Fibroblast of skin of right quadriceps (primary cell): ENCODE results near the gene SERTAD2.

ENCODE experiments used
- DNase-seq: peaks from one replicate; pipeline ENCODE4 v3.0.0-alpha.2; 2013

The SERTAD2 gene

DNA sequence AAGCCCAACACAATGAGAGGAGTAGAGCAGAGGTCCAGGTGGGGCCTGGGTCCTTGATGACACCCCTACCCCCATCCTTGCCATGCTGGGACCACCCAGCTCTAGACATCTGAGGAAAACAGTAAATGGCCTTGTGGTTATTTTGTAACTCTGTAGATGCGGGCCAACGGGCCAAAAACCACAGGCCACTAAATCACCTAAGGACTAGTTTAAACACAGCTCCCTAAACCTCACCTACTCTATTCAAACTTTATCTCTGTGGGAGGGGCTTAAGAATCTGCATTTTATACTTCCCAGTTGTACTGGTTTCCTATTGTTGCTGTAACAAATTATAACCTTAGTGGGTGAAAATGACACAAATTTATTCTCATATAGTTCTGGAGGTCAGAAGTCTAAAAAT lies 19.0 kb upstream of the SERTAD2 start:
- no peak for DNase-seq

DNA sequence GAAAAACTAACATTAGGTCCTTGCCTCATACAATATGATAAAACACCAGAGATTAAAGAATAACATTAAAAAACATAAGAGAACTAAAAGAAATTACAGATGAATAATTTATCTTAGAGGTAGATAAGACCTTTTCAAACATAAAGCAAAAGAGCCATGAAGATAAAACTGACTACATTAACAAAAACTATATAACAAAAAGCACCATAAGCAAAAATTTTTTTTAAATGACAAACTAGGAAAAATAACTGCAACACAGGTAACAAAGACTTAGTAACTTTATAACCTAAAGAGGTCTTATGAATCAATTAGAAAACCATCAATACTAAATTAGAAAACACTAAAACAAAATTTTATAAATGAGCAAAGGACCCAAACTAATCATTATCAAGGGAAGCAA lies 16.3 kb upstream of the SERTAD2 start:
- no peak for DNase-seq

DNA sequence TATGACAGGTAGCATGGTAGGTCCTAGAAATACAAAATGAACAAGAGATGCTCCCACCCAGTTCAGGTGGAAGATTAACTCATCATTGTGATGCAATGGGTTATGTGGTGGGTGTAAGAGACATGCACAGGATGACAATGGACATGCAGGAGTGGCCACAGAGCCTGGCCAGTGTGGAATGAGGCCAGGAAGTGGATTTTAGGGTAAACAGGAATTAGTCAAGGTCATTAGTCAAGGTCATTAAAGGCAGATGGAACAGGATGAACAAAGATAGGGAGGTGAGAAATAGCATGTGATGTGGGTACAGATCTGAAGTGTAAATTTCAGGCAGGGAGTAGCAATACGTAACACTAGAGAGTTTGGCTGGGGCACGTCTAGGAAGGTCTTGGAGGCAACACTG lies 15.6 kb upstream of the SERTAD2 start:
- no peak for DNase-seq

DNA sequence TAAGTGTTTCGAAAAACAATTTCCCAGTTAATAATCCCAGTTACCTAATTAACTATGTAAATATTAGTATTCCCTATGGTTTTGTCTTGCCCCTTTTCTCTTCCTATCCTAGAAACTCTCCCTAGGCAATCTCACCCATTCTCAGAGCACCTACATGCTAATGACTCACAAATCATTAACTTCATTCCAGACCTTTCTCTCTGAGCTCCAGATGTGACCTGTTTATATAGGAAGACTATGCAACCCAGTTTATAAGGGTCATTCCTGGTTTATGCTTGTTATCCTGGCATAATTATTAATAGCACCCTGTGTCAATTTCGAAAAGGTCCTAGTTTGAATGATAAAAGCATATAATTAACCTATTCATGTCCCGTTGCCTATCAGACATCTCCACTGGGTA lies 14.8 kb upstream of the SERTAD2 start:
- DNase-seq, result no peak

DNA sequence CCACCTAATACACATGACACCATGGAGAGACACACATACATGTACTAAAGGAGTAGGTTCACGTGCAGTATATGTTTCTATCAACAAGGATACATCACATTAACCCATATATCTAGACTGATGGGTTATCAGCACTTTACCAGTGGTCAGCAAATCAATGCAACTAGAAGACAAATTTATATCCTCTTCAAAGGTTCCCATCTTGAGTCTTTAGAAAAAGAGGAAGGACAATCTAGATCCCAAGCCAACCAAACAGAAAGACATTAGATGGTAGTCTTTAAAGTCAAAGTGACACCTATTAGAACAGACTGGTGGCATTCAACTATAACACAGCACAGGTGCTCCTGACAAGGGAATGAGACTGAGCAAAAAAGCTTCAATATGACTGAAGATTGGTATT lies 13.8 kb upstream of the SERTAD2 start:
- DNase-seq, result no peak

DNA sequence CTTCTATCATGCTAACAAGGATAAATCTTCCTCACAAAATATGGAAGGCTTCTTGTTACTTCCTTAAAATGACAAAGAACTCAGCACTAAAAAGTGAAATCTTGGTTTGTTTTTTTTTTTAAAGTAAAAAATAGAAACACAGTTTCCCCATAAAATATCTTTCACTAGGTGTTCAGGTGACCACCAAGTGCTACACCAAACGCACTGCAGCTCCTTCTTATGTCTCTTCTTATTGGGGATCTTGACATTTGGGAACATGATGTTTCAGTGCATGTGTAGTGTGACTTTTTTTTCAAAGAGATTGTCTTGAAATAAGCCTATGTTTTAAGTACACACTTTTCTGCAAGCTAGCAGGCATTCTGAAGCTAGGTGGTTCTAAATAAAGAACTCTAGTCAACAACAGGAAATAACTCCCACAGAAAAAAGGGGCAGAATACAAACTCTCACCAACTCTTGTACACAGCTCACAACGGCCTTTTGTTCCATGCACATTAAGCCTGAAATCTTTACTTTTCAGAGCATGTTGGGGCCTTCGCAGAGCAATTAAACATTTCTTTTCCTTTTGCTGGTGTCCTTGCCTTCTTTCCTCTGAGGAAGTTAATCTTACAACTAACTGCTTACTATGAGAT lies 13.2 kb upstream of the SERTAD2 start:
- no peak for DNase-seq

DNA sequence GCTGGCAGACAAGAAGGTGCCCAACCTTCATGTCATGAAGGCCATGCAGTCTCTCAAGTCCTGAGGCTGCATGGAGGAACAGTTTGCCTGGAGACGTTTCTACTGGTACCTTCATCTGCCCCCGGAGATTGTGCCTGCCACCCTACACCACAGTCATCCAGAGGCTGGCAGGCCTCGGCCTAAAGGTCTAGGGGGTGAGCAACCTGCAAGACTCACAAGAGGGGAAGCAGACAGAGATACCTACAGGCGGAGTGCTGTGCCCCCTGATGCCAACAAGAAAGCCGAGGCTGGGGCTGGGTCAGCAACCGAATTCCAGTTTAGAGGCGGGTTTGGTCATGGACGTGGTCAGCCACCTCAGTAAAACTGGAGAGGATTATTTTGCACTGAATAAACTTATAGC lies 12.0 kb upstream of the SERTAD2 start:
- DNase-seq, result no peak

DNA sequence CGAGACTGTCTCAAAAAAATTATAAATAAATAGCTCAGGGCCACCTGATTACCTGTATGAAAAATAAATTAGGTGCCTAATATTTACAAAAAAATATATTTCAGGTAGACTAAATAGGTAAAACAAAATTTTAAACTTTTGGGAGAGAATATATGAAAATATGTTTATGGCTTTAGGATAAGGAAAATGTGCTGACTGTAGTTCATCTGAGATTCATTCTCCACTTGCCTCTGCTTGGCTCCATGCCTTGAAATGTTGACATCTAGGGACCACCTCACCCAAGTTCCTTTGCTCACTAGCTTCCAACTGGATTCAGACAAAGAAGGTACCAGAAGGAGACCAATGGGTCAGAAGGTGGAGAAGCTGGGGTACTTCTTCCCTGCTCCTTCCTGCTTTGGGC lies 9.7 kb upstream of the SERTAD2 start:
- no peak for DNase-seq

DNA sequence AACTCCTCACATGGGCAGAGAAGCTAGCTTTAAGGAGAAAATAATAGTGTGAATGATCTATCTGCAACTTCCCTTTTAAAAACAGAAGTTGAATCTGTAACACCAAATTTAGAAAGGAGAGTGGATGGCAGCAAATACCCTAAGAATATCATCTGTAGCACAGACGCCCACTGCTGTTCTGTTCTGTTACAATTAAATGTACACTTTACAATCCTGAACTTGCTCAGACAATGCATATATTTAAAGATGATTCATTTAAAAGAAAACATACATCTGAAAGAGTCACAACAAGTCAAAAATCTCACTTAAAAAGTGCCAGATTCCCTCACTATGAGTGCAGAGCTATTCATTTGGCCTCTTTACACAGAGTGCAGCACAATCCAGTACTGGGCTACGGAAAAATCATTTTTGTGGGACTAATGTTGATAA lies 8.0 kb upstream of the SERTAD2 start:
- DNase-seq, result peak; percentile 50

DNA sequence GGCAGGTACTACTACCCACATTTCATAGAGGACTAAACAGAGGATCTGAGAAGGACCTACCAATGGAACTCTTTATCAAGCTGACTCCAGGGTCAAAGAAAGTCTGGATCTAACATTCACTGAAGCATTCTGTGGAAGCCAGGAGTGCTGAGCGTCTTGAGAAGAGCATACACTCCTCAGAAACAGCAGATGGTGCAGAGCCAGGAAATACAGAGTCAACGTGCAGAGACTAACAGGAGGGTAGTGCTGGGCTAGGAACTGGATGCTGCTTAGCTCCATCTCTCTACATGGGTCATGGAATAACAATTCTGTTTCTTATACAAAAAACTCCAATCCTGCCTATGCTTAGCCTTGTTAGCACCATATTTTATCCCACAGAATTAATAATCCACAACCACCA lies 5.5 kb upstream of the SERTAD2 start:
- DNase-seq, result no peak

DNA sequence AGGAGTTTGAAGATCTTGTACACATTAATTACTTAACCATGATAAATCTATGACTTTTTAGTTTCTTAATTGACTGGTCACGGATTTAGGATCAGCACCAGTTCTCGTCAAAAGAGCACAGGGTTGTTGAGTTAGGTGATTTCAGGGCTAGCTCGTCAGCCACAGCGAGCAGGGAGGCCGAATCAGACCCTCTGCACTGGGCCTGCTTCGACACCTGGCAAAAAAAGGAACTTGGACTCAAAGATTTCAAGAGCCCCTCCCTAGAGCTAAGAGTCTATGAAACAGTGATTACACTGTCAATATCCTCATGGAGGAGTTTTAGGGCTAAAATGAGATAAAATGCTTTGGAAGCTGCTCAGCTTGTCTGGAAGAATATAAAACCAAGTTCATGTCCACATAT lies 4.6 kb upstream of the SERTAD2 start:
- no peak for DNase-seq

DNA sequence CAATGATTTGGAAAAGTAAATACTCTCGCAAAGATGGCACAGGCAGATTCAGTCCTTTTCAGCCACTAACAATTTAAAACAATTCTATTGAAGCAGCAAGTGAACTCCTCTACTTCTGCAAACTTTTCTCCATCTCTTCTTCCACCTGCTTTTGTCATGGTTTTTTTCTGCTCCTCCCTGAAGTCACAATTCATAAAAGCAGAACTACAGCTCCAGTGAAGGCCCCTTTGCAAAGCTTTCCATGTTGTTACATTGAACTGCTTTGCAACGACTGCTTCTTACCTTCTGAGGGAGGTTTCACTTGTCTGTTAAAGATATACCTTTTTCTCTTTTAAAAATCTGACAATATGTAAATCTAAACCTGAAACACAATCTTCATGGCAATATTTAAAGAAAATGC lies 3.7 kb upstream of the SERTAD2 start:
- DNase-seq, result no peak

DNA sequence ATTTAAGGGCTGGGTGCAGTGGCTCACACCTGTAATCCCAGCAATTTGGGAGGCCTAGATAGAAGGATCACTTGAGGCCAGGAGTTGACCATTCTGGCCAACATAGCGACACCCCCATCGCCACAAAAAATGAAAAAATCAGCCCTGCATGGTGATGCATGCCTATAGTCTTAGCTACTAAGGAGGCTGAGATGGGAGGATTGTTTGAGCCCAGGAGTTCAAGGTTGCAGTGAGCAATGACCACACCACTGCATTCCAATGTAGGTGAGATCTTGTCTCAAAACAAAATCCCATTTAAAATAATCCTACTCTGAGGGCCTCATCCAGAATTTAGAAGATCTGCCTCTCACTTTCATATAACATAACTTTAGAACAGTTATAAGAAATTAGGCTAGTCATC lies 2.7 kb upstream of the SERTAD2 start:
- DNase-seq, result no peak

DNA sequence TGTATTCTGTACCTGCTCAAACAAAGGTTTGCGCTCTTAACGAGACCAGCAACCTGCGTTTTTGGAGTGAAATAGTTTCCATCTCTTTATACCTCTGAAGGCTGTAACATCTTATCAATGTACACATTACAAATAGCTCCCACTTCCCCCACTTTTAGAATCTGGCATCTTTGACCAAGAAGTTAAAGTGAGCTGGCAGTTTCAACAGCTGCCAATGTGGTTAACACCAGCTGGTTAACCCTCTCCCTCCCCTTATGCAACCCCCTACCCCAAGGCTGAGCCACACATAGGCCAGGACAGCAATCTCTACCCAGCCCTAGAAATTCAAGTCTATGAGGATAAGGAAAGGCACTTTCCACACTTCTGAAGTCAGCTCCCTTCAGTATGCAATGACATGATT lies 2.2 kb upstream of the SERTAD2 start:
- no peak for DNase-seq

DNA sequence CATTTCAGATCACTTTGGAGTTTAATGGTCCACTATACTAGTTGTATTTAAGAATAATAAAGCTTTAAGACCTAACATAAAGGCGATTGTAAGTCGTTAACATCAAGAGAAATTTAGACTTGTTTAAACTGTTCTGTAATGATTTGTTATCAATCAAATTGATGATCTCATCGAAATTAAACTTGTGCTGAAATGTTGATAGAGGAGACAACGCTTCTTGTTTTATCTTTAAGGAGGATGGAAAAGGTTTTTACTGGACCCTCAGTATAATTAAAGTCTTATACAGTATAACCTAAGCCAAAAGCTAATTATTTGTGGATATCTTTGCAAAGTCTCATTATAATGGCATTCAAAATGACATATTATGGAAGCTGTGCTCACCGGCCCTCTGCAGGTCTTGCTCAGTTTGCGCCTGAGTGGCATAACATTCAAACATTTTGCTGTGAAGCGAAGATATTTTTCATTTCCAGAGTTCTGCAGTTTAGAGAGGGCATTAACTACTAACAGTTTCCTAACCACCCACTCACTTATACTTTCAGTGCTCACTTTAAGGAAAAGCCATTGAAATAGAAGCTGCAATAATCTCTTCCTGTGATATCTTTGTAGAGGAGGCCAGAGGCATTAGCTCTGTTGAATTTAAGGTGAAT lies 1.4 kb upstream of the SERTAD2 start:
- peak; percentile 52 for DNase-seq

DNA sequence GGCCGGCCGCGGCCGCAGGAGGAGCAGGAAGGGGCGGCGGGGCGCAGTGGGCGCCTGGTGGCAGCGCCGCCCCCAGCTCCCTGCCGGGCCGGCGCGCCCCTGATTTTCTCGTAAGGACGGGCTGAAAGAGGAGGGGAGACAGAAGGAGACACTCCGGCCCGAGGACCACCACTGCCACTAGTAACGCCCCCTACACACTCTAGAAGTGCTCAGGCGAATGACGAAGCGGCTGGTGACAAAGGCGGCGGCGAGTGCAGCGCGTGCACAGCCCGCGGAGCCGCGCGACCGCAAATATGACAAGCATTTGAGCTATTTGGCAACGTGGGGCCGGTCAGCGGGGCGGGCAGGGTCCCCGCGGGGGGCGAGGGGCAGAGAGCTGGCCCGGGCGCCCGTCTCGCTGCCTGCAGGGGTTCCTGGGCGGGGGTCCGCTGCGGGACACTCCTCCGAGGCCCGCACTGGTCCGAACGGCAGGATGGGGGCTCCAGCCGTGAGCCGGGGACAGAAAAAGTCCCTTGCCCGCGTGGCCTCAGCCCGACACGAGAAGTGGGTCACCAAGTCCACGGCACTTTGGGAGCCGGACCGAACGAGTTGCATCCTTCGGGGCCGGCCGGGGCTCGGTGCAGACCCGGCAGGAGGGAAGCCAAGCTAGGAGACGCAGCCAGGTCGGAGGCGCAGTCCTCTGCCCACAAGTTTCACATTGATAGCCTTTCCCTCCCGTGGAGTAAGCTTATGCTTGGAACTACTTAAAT lies 524 bp upstream of the SERTAD2 start:
- peak; percentile 95 for DNase-seq

DNA sequence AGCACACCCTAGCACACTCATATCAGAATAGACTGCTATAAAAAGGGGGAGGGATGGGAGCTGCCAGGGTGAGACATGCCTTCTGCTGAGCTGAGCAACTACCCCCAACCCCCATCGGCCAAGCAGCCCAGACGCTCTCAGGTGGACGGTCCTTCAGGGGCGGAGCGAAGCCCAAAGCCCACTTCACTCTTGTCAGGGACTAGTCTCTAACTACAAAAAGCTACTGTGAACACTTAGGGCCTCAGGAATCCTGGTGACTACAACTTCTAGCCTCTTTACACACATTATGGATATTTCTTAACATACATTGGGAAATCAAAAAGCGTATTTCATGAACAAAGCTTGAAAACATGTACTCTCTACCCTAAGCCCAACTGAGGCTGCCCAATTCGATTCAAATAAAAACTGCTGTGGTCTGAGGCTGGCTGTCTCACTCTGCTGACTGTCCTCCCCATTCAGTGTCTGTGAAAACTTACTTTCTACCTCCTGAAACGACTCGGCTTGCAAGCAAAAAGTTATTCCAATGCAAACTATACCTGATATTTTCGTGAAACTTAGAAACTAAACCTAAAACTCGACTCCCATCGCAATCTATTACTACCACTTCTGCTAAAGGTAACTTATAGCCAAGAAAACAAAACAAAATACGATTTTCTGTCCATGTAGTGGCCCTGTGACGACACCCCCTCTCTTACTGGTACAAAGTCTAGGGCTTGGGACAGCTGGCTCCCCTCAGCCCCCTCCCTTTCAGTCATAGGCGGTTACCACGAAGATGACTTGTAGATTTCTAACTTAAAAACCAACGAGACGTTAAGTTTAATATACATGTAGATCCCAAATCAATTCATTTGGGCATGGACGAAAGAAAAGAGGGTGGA lies 1.2 kb downstream of the SERTAD2 start:
- DNase-seq, result peak; percentile 69

DNA sequence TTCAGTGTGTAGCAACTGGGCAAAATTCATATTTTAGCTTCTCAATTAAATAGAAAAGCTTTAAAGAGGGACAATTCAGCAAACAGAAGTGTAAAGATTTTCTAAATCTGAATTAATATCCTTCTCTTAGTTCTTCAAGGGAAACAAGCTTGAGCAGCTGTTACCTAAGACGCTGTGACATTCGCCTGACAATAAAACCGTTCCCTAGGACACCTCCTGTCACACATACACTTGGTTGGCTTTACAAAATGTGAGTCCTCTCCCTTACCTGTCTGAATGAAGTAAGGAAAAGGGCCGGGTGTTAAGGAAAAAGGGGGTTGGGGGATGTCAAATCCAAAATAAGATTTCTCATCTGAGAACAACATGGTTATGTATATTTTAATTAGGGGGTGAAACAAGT lies 2.1 kb downstream of the SERTAD2 start:
- DNase-seq, result no peak

DNA sequence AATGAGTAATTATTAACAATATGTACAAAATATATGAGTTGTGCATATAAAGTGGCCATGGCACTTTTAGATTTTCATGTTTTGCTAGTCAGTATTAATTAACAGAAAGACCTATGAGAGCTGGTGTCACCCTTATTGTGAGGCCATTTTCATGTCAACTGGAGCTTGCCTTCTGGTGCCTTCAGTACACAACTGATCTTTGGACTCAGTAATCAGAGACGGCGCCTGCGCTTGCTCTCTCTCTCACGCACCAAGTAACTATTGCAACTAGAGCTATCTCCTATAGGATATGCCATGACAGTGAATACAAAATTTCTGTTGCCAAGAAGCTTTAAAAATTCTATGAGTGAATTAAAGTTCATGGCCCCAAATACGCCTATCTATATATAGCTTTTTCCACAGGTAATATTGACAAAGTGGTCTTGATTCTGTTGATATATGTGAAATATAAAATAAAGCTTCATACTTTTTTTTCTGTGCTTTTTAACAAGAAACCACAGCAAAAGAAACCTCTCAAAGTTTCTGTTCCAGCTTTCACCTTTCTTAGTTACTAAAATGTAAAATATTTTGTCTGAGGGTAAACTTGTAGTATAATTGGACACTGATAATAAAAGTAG lies 2.9 kb downstream of the SERTAD2 start:
- no peak for DNase-seq

DNA sequence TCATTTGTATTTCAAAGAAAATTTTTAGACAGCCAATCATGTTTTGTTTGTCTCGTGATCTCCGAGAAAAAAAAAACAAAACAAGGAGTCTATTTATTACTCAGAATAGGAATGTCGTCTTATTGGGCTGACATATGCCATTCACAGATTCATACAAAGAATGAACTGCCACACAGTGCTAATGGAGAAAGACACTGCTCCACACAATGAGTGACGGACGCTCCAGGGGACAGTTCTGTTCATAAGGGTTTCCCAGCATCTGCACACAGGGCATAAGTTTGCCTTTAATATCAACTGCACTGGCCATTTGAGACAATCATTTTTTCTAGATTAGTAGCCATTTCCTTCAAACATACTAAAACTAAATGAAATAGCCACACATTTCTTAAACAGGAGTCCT lies 3.4 kb downstream of the SERTAD2 start:
- DNase-seq, result no peak

DNA sequence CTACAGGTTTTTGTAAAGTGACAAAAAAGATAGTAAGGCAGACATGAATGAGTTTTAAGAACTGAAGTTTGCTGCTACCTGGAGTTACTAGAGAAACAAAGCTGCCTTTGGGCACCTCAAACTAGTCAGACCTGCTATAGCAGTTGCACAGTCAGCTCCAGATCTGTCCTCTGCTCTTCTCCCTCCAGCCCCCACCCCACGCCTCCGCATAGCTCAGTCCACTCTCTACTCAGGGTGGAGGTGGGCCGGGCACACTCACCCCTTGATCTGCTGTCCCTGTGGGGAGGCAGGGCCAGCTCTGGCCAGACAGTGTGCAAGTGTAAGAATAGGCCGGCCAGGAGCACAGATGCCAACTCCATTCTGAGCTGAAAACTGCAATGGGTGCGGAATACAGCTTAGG lies 4.1 kb downstream of the SERTAD2 start:
- DNase-seq, result no peak

DNA sequence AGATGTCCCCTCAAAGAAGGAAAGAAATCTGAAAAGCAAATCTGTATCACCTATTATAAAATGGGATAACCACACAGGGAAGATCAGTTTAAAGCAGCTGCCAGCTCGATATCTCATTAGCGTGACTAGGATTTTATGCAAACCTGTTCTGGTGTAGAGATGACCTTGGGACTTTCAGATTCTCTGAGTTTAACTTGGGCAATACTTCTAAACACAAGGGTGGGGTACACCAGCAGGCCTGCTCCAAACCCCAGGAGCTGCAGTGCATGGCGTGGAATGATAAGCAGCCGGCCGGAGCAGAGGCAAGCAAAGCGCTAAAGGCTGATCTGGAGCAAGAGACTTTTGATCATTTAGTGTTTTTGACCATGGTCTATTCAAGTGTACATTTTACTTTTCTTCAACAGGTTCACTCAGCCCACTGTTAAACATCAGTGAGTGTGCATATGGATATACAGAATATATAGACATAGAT lies 4.7 kb downstream of the SERTAD2 start:
- DNase-seq, result no peak
